ENCODE data around the gene CPEB3.

DNA sequence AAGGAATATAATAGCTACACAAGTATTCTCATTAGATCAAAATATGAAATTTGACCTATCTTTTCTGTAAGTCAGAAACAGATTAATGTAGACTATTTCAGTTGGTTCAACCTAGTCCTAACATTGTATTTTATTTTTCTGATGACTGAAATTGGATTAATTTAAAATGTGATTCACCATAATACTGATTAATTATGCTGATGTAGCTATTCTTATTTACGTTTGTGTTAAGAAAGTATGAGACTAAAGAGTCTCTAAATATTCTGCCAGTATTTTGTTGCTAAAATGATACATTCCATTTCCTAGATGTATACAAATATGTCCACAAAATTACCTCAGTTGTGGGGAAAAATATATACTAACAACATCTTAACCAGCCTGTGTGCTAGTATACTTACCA, 18.4 kb upstream of the CPEB3 start:
- TF ChIP-seq, protein P1, sequence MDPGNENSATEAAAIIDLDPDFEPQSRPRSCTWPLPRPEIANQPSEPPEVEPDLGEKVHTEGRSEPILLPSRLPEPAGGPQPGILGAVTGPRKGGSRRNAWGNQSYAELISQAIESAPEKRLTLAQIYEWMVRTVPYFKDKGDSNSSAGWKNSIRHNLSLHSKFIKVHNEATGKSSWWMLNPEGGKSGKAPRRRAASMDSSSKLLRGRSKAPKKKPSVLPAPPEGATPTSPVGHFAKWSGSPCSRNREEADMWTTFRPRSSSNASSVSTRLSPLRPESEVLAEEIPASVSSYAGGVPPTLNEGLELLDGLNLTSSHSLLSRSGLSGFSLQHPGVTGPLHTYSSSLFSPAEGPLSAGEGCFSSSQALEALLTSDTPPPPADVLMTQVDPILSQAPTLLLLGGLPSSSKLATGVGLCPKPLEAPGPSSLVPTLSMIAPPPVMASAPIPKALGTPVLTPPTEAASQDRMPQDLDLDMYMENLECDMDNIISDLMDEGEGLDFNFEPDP (CRISPR knock-in tag; IDR thresholded peaks at IDR 0.05): no peak
- TF ChIP-seq, protein P2, sequence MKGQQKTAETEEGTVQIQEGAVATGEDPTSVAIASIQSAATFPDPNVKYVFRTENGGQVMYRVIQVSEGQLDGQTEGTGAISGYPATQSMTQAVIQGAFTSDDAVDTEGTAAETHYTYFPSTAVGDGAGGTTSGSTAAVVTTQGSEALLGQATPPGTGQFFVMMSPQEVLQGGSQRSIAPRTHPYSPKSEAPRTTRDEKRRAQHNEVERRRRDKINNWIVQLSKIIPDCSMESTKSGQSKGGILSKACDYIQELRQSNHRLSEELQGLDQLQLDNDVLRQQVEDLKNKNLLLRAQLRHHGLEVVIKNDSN (CRISPR knock-in tag; IDR thresholded peaks at IDR 0.05): no peak
- TF ChIP-seq RAD21 (CRISPR knock-in tag; conservative IDR thresholded peaks at IDR 0.05 in 1 of 2, IDR thresholded peaks at IDR 0.05 in 1 of 2) (no peak), TEAD4 (IDR thresholded peaks at IDR 0.05; ENCODE audit: low read length) (no peak), TEAD4 (CRISPR knock-in tag; IDR thresholded peaks at IDR 0.05; ENCODE audit: borderline replicate concordance) (no peak), BCL6 (CRISPR knock-in tag; IDR thresholded peaks at IDR 0.05) (no peak), ZNF274 (IDR thresholded peaks at IDR 0.05; ENCODE audit: borderline replicate concordance, low read depth, low read length) (no peak), TBL1XR1 (IDR thresholded peaks at IDR 0.05; ENCODE audit: low read length in 2 of 2) (no peak), RB1 (IDR thresholded peaks at IDR 0.05; ENCODE audit: low read depth) (no peak)
- TF ChIP-seq, protein P3, sequence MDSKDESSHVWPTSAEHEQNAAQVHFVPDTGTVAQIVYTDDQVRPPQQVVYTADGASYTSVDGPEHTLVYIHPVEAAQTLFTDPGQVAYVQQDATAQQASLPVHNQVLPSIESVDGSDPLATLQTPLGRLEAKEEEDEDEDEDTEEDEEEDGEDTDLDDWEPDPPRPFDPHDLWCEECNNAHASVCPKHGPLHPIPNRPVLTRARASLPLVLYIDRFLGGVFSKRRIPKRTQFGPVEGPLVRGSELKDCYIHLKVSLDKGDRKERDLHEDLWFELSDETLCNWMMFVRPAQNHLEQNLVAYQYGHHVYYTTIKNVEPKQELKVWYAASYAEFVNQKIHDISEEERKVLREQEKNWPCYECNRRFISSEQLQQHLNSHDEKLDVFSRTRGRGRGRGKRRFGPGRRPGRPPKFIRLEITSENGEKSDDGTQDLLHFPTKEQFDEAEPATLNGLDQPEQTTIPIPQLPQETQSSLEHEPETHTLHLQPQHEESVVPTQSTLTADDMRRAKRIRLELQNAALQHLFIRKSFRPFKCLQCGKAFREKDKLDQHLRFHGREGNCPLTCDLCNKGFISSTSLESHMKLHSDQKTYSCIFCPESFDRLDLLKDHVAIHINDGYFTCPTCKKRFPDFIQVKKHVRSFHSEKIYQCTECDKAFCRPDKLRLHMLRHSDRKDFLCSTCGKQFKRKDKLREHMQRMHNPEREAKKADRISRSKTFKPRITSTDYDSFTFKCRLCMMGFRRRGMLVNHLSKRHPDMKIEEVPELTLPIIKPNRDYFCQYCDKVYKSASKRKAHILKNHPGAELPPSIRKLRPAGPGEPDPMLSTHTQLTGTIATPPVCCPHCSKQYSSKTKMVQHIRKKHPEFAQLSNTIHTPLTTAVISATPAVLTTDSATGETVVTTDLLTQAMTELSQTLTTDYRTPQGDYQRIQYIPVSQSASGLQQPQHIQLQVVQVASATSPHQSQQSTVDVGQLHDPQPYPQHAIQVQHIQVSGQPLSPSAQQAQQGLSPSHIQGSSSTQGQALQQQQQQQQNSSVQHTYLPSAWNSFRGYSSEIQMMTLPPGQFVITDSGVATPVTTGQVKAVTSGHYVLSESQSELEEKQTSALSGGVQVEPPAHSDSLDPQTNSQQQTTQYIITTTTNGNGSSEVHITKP (IDR thresholded peaks at IDR 0.05; ENCODE audit: partially characterized antibody): no peak
- TF ChIP-seq, protein P4, sequence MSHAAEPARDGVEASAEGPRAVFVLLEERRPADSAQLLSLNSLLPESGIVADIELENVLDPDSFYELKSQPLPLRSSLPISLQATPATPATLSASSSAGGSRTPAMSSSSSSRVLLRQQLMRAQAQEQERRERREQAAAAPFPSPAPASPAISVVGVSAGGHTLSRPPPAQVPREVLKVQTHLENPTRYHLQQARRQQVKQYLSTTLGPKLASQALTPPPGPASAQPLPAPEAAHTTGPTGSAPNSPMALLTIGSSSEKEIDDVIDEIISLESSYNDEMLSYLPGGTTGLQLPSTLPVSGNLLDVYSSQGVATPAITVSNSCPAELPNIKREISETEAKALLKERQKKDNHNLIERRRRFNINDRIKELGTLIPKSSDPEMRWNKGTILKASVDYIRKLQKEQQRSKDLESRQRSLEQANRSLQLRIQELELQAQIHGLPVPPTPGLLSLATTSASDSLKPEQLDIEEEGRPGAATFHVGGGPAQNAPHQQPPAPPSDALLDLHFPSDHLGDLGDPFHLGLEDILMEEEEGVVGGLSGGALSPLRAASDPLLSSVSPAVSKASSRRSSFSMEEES (CRISPR knock-in tag; IDR thresholded peaks at IDR 0.05): no peak
- TF ChIP-seq, protein P5, sequence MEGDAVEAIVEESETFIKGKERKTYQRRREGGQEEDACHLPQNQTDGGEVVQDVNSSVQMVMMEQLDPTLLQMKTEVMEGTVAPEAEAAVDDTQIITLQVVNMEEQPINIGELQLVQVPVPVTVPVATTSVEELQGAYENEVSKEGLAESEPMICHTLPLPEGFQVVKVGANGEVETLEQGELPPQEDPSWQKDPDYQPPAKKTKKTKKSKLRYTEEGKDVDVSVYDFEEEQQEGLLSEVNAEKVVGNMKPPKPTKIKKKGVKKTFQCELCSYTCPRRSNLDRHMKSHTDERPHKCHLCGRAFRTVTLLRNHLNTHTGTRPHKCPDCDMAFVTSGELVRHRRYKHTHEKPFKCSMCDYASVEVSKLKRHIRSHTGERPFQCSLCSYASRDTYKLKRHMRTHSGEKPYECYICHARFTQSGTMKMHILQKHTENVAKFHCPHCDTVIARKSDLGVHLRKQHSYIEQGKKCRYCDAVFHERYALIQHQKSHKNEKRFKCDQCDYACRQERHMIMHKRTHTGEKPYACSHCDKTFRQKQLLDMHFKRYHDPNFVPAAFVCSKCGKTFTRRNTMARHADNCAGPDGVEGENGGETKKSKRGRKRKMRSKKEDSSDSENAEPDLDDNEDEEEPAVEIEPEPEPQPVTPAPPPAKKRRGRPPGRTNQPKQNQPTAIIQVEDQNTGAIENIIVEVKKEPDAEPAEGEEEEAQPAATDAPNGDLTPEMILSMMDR (IDR thresholded peaks at IDR 0.05 in 2 of 3, conservative IDR thresholded peaks at IDR 0.05 in 1 of 3; ENCODE audit: insufficient read depth in 2 of 3, low read depth in 1 of 3, low read length in 3 of 3): no peak

Data from K562 (cell line).